ENCODE measurements around the gene CPA4.

Gene CPA4

DNA sequence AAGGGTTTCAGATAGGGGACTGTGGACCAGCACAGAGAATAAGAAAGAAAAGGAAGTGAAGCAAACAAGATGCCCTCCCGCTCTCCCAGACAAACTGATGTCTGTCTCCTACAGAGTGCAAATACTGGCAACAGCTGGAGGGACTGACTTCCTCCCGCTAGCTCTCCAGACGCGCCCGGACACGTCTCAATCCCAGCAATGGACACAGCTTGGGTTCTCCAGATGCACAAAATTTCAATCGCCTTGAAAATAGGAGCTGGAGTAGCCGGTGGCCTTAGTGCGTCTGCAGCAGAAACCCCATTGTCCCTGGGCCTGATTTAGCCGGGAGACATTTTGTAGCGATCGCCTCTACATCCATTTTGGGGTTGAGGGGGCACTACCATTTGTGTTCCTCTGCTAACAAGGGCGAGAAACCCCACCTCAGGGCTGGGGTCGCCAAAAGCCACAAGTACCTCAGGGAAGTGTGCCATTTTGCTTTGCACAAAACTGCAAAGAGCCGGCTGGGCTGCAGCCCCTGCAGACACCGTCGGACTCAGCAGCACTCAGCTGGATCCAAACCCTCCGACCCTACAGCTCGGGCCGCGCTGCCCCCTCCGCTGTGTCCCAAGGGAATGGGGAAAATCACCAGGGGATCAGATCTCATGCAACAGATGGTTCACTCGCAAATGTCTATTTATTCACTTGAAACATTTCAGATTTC lies 20.4 kb upstream of the CPA4 start:
- H3K27ac ChIP-seq (replicated peaks): no peak overlapping the region
- TF ChIP-seq, protein P1, sequence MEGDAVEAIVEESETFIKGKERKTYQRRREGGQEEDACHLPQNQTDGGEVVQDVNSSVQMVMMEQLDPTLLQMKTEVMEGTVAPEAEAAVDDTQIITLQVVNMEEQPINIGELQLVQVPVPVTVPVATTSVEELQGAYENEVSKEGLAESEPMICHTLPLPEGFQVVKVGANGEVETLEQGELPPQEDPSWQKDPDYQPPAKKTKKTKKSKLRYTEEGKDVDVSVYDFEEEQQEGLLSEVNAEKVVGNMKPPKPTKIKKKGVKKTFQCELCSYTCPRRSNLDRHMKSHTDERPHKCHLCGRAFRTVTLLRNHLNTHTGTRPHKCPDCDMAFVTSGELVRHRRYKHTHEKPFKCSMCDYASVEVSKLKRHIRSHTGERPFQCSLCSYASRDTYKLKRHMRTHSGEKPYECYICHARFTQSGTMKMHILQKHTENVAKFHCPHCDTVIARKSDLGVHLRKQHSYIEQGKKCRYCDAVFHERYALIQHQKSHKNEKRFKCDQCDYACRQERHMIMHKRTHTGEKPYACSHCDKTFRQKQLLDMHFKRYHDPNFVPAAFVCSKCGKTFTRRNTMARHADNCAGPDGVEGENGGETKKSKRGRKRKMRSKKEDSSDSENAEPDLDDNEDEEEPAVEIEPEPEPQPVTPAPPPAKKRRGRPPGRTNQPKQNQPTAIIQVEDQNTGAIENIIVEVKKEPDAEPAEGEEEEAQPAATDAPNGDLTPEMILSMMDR (IDR thresholded peaks at IDR 0.05; ENCODE audit: insufficient read depth, low read length): no peak
- TF ChIP-seq SPI1 (IDR thresholded peaks at IDR 0.05; ENCODE audit: borderline replicate concordance, low read depth): no peak; the same call in 1 of the 2 replicates
- no peak for TF ChIP-seq REST (IDR thresholded peaks at IDR 0.05; ENCODE audit: insufficient replicate concordance, low read depth)
- no peak for TF ChIP-seq GABPA (IDR thresholded peaks at IDR 0.05; ENCODE audit: low read depth)
- no peak for TF ChIP-seq POLR2AphosphoS5 (IDR thresholded peaks at IDR 0.05; ENCODE audit: low read depth)
- no peak overlapping the region for H3K4me3 ChIP-seq (replicated peaks; ENCODE audit: insufficient read depth, low read length)
- DNase-seq (ENCODE audit: low read depth in 1 of 2, low spot score in 1 of 2): no peak
- peaks cover 5% of the 10 kb centered on the region for H3K27me3 ChIP-seq (ENCODE audit: insufficient read depth, poor library complexity, severe bottlenecking)

GRCh38 chr7:130273081-130273932 lies 19.7 kb upstream of the CPA4 start:
- Histone ChIP-seq H3K27me3 (ENCODE audit: insufficient read depth, poor library complexity, severe bottlenecking) (peaks cover 5% of the 10 kb centered on the region), H3K4me3 (replicated peaks; ENCODE audit: insufficient read depth, low read length) (peak overlapping the region; percentile 17; the same call in 1 of the 2 replicates), H3K27ac (replicated peaks) (no peak overlapping the region)
- DNase-seq (ENCODE audit: low read depth in 1 of 2, low spot score in 1 of 2): peak in 1 of 2 experiments; percentile 24
- TF ChIP-seq GABPA (IDR thresholded peaks at IDR 0.05; ENCODE audit: low read depth) (no peak), REST (IDR thresholded peaks at IDR 0.05; ENCODE audit: insufficient replicate concordance, low read depth) (no peak), POLR2AphosphoS5 (IDR thresholded peaks at IDR 0.05; ENCODE audit: low read depth) (no peak), SPI1 (IDR thresholded peaks at IDR 0.05; ENCODE audit: borderline replicate concordance, low read depth) (no peak)
- TF ChIP-seq, protein P1 (IDR thresholded peaks at IDR 0.05; ENCODE audit: insufficient read depth, low read length): no peak

DNA sequence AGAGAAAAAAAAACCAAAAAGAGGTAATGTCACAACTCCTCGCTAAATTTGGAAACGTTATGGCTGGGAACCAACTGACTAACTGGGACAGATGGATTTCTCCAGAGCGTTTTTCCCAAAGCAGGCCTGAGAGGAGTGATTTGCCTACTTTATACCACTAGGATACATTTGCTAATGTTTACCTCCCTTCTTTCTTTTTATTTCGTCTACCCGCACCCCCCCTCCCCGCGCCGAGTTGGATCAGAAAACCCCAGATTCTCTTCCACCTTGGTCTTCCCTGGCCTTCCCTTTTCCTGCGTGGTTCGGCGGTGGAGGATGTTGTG lies 19.1 kb upstream of the CPA4 start:
- H3K4me3 ChIP-seq (replicated peaks; ENCODE audit: insufficient read depth, low read length): no peak overlapping the region
- DNase-seq (ENCODE audit: low read depth in 1 of 2, low spot score in 1 of 2): no peak
- TF ChIP-seq REST (IDR thresholded peaks at IDR 0.05; ENCODE audit: insufficient replicate concordance, low read depth): no peak
- no peak for TF ChIP-seq POLR2AphosphoS5 (IDR thresholded peaks at IDR 0.05; ENCODE audit: low read depth)
- no peak overlapping the region for H3K27ac ChIP-seq (replicated peaks)
- peaks cover 5% of the 10 kb centered on the region for H3K27me3 ChIP-seq (ENCODE audit: insufficient read depth, poor library complexity, severe bottlenecking)
